Transverse colon (tissue), 4 donors: ENCODE results near the gene KLF13.

Source experiments
- CTCF ChIP-seq, 5 experiments: fragments of 200-600 bp in 3 of 5; fragments of 450-650 bp in 2 of 5; sonication (generic) in 3 of 5; IDR thresholded peaks; 1 replicate in 2 of 5; 2 replicates in 3 of 5; pipeline ENCODE4 v1.5.1; 2016 to 2017; ENCODE audit warnings: antibody characterized with exemption in 5 of 5, inconsistent platforms in 3 of 5, mild to moderate bottlenecking in 2 of 5, moderate library complexity in 1 of 5
- POLR2AphosphoS5 ChIP-seq, 3 donors: sonication (generic); formaldehyde crosslinking; IDR thresholded peaks; one replicate each; pipeline ENCODE4 v1.6.1; 2016; ENCODE audit warnings: antibody characterized with exemption in 3 of 3

GRCh38 chr15:31314380-31314779 is 12.3 kb upstream of the KLF13 start:
- TF ChIP-seq CTCF (IDR thresholded peaks at IDR 0.05) (no peak), POLR2AphosphoS5 (IDR thresholded peaks at IDR 0.05) (no peak)
